ENCODE measurements around the gene ADAM10. TPM values are rescaled to one million over a fixed set of nuclear protein-coding genes. Genes with fewer than 3 reads are reported as not detected.

The ADAM10 gene
- total and polyA plus RNA-seq, 8 donors, result 6.1 to 96.2 (median 32.2) TPM

DNA sequence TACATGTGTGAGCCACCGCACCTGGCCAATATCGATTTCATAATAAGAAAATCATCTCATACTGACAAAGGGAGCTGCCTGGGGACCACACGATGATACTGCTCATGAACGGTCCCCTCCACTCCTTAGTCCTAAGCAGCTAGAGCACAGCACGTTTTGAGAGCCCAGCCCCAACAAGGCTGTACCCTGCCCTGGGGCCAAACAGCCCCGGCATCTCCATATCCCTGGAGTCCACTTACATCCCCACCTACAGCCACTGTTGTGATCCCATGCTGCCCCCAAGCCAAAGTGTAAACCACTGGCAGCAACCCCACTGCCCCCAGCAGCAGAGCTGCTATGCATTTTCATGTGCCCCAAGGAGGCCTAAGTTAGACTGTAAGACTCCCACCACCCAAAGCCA lies 52.8 kb downstream of the ADAM10 start:
- 96 to 97% methylated on average over 6 of the region's 6 CpGs for WGBS, 2 donors
- TF ChIP-seq, protein P1, sequence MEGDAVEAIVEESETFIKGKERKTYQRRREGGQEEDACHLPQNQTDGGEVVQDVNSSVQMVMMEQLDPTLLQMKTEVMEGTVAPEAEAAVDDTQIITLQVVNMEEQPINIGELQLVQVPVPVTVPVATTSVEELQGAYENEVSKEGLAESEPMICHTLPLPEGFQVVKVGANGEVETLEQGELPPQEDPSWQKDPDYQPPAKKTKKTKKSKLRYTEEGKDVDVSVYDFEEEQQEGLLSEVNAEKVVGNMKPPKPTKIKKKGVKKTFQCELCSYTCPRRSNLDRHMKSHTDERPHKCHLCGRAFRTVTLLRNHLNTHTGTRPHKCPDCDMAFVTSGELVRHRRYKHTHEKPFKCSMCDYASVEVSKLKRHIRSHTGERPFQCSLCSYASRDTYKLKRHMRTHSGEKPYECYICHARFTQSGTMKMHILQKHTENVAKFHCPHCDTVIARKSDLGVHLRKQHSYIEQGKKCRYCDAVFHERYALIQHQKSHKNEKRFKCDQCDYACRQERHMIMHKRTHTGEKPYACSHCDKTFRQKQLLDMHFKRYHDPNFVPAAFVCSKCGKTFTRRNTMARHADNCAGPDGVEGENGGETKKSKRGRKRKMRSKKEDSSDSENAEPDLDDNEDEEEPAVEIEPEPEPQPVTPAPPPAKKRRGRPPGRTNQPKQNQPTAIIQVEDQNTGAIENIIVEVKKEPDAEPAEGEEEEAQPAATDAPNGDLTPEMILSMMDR (IDR thresholded peaks at IDR 0.05), result no peak
- Histone ChIP-seq H3K27ac (no peak overlapping the region), H3K9me3 (no peaks in the 10 kb centered on the region), H3K4me1 (no peaks in the 10 kb centered on the region), H3K4me3 (no peak overlapping the region), H3K36me3 (no peaks in the 10 kb centered on the region), H3K27me3 (no peaks in the 10 kb centered on the region)
- ATAC-seq, result no peak
- FAIRE-seq, result no peak
- intact Hi-C loops (cut with DNase I), result no loop called here
- no peak for DNase-seq

- Histone ChIP-seq H3K4me1 (no peaks in the 10 kb centered on the region), H3K4me3 (no peak overlapping the region), H3K27ac (no peak overlapping the region), H3K27me3 (no peaks in the 10 kb centered on the region), H3K36me3 (no peaks in the 10 kb centered on the region), H3K9me3 (no peaks in the 10 kb centered on the region)
- FAIRE-seq (no peak), DNase-seq (no peak), ATAC-seq (no peak)
- 57 to 58% methylated on average over 3 of the region's 3 CpGs for WGBS, 2 donors
- intact Hi-C loops (cut with DNase I), result no loop called here
- TF ChIP-seq, protein P1 (IDR thresholded peaks at IDR 0.05), result no peak
Observed at GRCh38 chr15:58694641-58695398, 54.7 kb downstream of the ADAM10 start.

GRCh38 chr15:58690703-58691102 lies 58.8 kb downstream of the ADAM10 start:
- 83 to 94% methylated on average over 3 of the region's 3 CpGs for WGBS, 2 donors
- no peak overlapping the region for H3K27ac ChIP-seq
- no peaks in the 10 kb centered on the region for H3K27me3 ChIP-seq
- ATAC-seq, result no peak
- no peaks in the 10 kb centered on the region for H3K4me1 ChIP-seq
- H3K36me3 ChIP-seq, result no peaks in the 10 kb centered on the region
- H3K4me3 ChIP-seq, result no peak overlapping the region
- no peak for FAIRE-seq
- intact Hi-C loops (cut with DNase I), result no loop called here
- TF ChIP-seq, protein P1 (IDR thresholded peaks at IDR 0.05), result no peak
- H3K9me3 ChIP-seq, result no peaks in the 10 kb centered on the region
- no peak for DNase-seq

- H3K36me3 ChIP-seq, result no peaks in the 10 kb centered on the region
- no peak for DNase-seq
- no peaks in the 10 kb centered on the region for H3K9me3 ChIP-seq
- FAIRE-seq, result no peak
- TF ChIP-seq, protein P1 (IDR thresholded peaks at IDR 0.05), result no peak
- H3K27me3 ChIP-seq, result no peaks in the 10 kb centered on the region
- peaks cover 0 to 1% (median under 1%) of the 10 kb centered on the region in 3 donors for H3K4me1 ChIP-seq
- H3K27ac ChIP-seq, result no peak overlapping the region
- intact Hi-C loops (cut with DNase I), result no loop called here
- no peak overlapping the region for H3K4me3 ChIP-seq
- ATAC-seq, result no peak
Observed at GRCh38 chr15:58689646-58690045, 59.9 kb downstream of the ADAM10 start.

DNA sequence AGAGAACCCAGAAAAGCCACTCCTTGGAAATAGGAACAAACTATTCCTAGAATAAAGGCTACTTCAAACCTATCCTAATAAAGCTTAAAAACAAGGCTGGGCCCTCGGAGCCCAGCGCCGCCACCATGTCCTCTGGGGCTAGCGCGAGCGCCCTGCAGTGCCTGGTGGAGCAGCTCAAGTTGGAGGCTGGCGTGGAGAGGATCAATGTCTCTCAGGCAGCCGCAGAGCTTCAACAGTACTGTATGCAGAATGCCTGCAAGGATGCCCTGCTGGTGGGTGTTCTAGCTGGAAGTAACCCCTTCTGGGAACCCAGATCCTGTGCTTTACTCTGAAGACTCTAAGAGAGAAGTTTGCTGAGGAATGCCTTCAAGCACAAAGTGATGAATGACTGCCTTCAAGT lies 63.2 kb downstream of the ADAM10 start:
- H3K4me3 ChIP-seq, result no peak overlapping the region
- DNase-seq (no peak), ATAC-seq (no peak), FAIRE-seq (no peak)
- no peak overlapping the region for H3K27ac ChIP-seq
- H3K36me3 ChIP-seq, result no peaks in the 10 kb centered on the region
- no peaks in the 10 kb centered on the region for H3K27me3 ChIP-seq
- intact Hi-C loops (cut with DNase I), result no loop called here
- TF ChIP-seq, protein P1 (IDR thresholded peaks at IDR 0.05), result no peak
- peaks cover 0 to 8% (median 5%) of the 10 kb centered on the region in 3 donors for H3K4me1 ChIP-seq
- H3K9me3 ChIP-seq, result no peaks in the 10 kb centered on the region
- WGBS, 2 donors, result 97 to 98% methylated on average over 8 of the region's 8 CpGs

Measured in pancreas (tissue), 10 donors.